ENCODE measurements around the gene RMRP. TPM values are rescaled to one million over a fixed set of nuclear protein-coding genes. Genes with fewer than 3 reads are reported as not detected.

RMRP gene
- total RNA-seq, 2 experiments from 2014 or later, result 12,624 to 26,575 TPM

DNA sequence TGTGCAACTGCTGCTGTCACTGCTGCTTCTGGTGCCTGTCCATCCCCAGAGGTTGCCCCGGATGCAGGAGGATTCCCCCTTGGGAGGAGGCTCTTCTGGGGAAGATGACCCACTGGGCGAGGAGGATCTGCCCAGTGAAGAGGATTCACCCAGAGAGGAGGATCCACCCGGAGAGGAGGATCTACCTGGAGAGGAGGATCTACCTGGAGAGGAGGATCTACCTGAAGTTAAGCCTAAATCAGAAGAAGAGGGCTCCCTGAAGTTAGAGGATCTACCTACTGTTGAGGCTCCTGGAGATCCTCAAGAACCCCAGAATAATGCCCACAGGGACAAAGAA, 16.2 kb upstream of the RMRP start:
- ChIA-PET POLR2A (interaction anchor here (0.6 to 3.1 kb wide), 3 partner anchors 9 to 84 kb away, joined by 3 to 12 read pairs (median 3); partner anchors contain the start of gene ARHGEF39), CTCF (ENCODE audit: unreplicated experiment) (no interaction called here)
- no peak for DNase-seq (ENCODE audit: low spot score)
- Histone ChIP-seq H2AFZ (ENCODE audit: low read length) (no peak overlapping the region), H3K79me2 (ENCODE audit: insufficient read depth, low read depth, low read length) (no peaks in the 10 kb centered on the region), H3K9me2 (ENCODE audit: insufficient read depth, low read length) (no peaks in the 10 kb centered on the region), H4K20me1 (ENCODE audit: insufficient read depth, low read length) (no peaks in the 10 kb centered on the region), H3K4me2 (ENCODE audit: low read length) (no peak overlapping the region), H3K27ac (ENCODE audit: low read depth, low read length, poor library complexity, severe bottlenecking) (no peak overlapping the region), H3K9me3 (ENCODE audit: low read length) (no peaks in the 10 kb centered on the region), H3K36me3 (ENCODE audit: insufficient read depth, low read length) (no peaks in the 10 kb centered on the region), H3K4me3 (ENCODE audit: low read depth, low read length, poor library complexity, severe bottlenecking) (no peak overlapping the region), H3K4me1 (ENCODE audit: insufficient read depth, low read length, poor library complexity, severe bottlenecking) (peaks cover 8% of the 10 kb centered on the region)
- TF ChIP-seq CTCF (conservative IDR thresholded peaks at IDR 0.05; ENCODE audit: low read length) (no peak), EZH2phosphoT487 (IDR thresholded peaks at IDR 0.05; ENCODE audit: borderline replicate concordance, low read depth, low read length) (no peak)
- BruUV-seq (replicated peaks), result no TSS peak
- intact Hi-C loops (cut with micrococcal nuclease; ENCODE audit: unreplicated experiment), result no loop called here

DNA sequence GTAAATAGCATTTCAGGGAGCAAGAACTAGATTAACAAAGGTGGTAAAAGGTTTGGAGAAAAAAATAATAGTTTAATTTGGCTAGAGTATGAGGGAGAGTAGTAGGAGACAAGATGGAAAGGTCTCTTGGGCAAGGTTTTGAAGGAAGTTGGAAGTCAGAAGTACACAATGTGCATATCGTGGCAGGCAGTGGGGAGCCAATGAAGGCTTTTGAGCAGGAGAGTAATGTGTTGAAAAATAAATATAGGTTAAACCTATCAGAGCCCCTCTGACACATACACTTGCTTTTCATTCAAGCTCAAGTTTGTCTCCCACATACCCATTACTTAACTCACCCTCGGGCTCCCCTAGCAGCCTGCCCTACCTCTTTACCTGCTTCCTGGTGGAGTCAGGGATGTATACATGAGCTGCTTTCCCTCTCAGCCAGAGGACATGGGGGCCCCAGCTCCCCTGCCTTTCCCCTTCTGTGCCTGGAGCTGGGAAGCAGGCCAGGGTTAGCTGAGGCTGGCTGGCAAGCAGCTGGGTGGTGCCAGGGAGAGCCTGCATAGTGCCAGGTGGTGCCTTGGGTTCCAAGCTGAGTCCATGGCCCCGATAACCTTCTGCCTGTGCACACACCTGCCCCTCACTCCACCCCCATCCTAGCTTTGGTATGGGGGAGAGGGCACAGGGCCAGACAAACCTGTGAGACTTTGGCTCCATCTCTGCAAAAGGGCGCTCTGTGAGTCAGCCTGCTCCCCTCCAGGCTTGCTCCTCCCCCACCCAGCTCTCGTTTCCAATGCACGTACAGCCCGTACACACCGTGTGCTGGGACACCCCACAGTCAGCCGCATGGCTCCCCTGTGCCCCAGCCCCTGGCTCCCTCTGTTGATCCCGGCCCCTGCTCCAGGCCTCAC, 15.6 kb upstream of the RMRP start, which contains the start of gene CA9:
Gene CA9 (plus strand): TSS at position 797 of the 893 bp plus-strand sequence. CDS start 32 bp downstream, at position 829.
- H3K36me3 ChIP-seq (ENCODE audit: insufficient read depth, low read length), result no peaks in the 10 kb centered on the region
- intact Hi-C loops (cut with micrococcal nuclease; ENCODE audit: unreplicated experiment), result no loop called here
- H2AFZ ChIP-seq (ENCODE audit: low read length), result no peak within 1 kb of the TSS
- BruUV-seq (replicated peaks), result no TSS peak
- POLR2A ChIA-PET, result interaction anchor here (0.6 to 3.1 kb wide), 4 partner anchors 8 to 85 kb away, joined by 3 to 12 read pairs (median 3); partner anchors contain the start of gene ARHGEF39
- H3K9me3 ChIP-seq (ENCODE audit: low read length), result no peaks in the 10 kb centered on the region
- H3K4me1 ChIP-seq (ENCODE audit: insufficient read depth, low read length, poor library complexity, severe bottlenecking), result peaks cover 8% of the 10 kb centered on the region
- no peak for DNase-seq (ENCODE audit: low spot score)
- no peaks in the 10 kb centered on the region for H3K79me2 ChIP-seq (ENCODE audit: insufficient read depth, low read depth, low read length)
- H4K20me1 ChIP-seq (ENCODE audit: insufficient read depth, low read length), result no peaks in the 10 kb centered on the region
- CTCF ChIA-PET (ENCODE audit: unreplicated experiment), result interaction anchor here (0.5 to 0.7 kb wide), 2 partner anchors 9 to 26 kb away, joined by 3 to 5 read pairs; no protein-coding TSS in a partner anchor
- no peaks in the 10 kb centered on the region for H3K9me2 ChIP-seq (ENCODE audit: insufficient read depth, low read length)
- no peak for TF ChIP-seq EZH2phosphoT487 (IDR thresholded peaks at IDR 0.05; ENCODE audit: borderline replicate concordance, low read depth, low read length)
- no peak for TF ChIP-seq CTCF (conservative IDR thresholded peaks at IDR 0.05; ENCODE audit: low read length)
- no peak within 1 kb of the TSS for H3K27ac ChIP-seq (ENCODE audit: low read depth, low read length, poor library complexity, severe bottlenecking)
- H3K4me3 ChIP-seq (ENCODE audit: low read depth, low read length, poor library complexity, severe bottlenecking), result no peak within 1 kb of the TSS
- no peak within 1 kb of the TSS for H3K4me2 ChIP-seq (ENCODE audit: low read length)
